KMS-11 (cell line): ENCODE measurements around the gene GTPBP1.
A peak's percentile ranks its signal among the peaks of the same experiment; 100 is the strongest.

ENCODE experiments used
- H2AFZ ChIP-seq: fragments of 200-600 bp; sonication (generic); 2 replicates; pipeline ENCODE4 v1.6.1; 2016; ENCODE audit warnings: antibody characterized with exemption, mixed run types, low read depth
- H3K27ac ChIP-seq: fragments of 200-600 bp; sonication (generic); 2 replicates; pipeline ENCODE4 v1.6.1; 2016; ENCODE audit warnings: mild to moderate bottlenecking, mixed run types
- H3K27me3 ChIP-seq: fragments of 200-600 bp; sonication (generic); 2 replicates; pipeline ENCODE4 v1.6.1; 2017; ENCODE audit warnings: mild to moderate bottlenecking, low read depth, mixed run types, moderate library complexity; ENCODE audit not compliant: insufficient read depth
- H3K36me3 ChIP-seq: fragments of 200-600 bp; sonication (generic); 2 replicates; pipeline ENCODE4 v1.6.1; 2017; ENCODE audit warnings: mild to moderate bottlenecking, mixed run types; ENCODE audit not compliant: insufficient read depth
- H3K4me1 ChIP-seq: fragments of 200-600 bp; sonication (generic); 2 replicates; pipeline ENCODE4 v1.6.1; 2016; ENCODE audit warnings: mild to moderate bottlenecking, low read depth, mixed run types; ENCODE audit not compliant: poor library complexity, severe bottlenecking
- H3K4me2 ChIP-seq: fragments of 200-600 bp; sonication (generic); 2 replicates; pipeline ENCODE4 v1.7.0; 2016; ENCODE audit warnings: mild to moderate bottlenecking, mixed run types
- H3K4me3 ChIP-seq: fragments of 200-600 bp; sonication (generic); IDR thresholded peaks from 2 replicates; pipeline ENCODE4 v1.6.1; 2017; ENCODE audit warnings: low read depth, low read length, mixed read lengths; ENCODE audit not compliant: insufficient read depth
- H3K79me2 ChIP-seq: fragments of 200-600 bp; sonication (generic); 2 replicates; pipeline ENCODE4 v1.6.1; 2016; ENCODE audit warnings: low read depth, mixed run types; ENCODE audit not compliant: insufficient read depth
- H3K9ac ChIP-seq: fragments of 200-600 bp; sonication (generic); 2 replicates; pipeline ENCODE4 v1.6.1; 2016; ENCODE audit warnings: mild to moderate bottlenecking, mixed run types
- H4K20me1 ChIP-seq: fragments of 200-600 bp; sonication (generic); 2 replicates; pipeline ENCODE4 v1.6.1; 2016; ENCODE audit warnings: mild to moderate bottlenecking, mixed run types; ENCODE audit not compliant: insufficient read depth
- TF ChIP-seq, protein P1 (sequence below): fragments of 200-600 bp; sonication (generic); conservative IDR thresholded peaks from 2 replicates; pipeline ENCODE4 v1.6.1; 2017; ENCODE audit warnings: low read depth, mild to moderate bottlenecking, antibody characterized with exemption, low read length, moderate library complexity, mixed read lengths

GTPBP1 gene

GRCh38 chr22:38732251-38732815, 26.6 kb downstream of the GTPBP1 start:
- Histone ChIP-seq H3K4me1 (no peaks in the 10 kb centered on the region), H3K79me2 (no peaks in the 10 kb centered on the region), H4K20me1 (no peaks in the 10 kb centered on the region), H3K4me3 (no peak overlapping the region), H3K27me3 (no peaks in the 10 kb centered on the region), H3K9ac (no peak overlapping the region), H3K27ac (no peak overlapping the region), H3K4me2 (no peak overlapping the region), H3K36me3 (peaks cover 3% of the 10 kb centered on the region; the same call in 1 of the 2 replicates), H2AFZ (no peak overlapping the region)
- TF ChIP-seq, protein P1, sequence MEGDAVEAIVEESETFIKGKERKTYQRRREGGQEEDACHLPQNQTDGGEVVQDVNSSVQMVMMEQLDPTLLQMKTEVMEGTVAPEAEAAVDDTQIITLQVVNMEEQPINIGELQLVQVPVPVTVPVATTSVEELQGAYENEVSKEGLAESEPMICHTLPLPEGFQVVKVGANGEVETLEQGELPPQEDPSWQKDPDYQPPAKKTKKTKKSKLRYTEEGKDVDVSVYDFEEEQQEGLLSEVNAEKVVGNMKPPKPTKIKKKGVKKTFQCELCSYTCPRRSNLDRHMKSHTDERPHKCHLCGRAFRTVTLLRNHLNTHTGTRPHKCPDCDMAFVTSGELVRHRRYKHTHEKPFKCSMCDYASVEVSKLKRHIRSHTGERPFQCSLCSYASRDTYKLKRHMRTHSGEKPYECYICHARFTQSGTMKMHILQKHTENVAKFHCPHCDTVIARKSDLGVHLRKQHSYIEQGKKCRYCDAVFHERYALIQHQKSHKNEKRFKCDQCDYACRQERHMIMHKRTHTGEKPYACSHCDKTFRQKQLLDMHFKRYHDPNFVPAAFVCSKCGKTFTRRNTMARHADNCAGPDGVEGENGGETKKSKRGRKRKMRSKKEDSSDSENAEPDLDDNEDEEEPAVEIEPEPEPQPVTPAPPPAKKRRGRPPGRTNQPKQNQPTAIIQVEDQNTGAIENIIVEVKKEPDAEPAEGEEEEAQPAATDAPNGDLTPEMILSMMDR: no peak

DNA sequence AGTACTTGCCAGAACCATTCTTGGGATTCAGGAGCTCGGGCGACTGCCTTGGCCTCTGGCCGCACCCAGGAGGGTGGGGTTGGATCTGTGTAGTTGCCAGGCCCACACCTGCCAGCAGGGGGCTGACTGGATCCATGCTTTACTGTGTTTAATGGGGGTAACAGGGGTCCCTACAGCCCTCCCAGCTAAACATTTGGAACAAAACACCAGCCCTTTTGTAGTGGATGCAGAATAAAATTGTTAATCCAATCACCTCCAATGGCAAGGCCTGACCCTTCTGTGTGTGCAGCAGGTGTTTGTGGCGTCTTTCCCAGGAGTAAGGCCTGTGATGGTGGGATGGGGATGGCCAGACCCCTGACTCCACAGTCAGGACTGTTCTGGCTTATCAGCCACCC, 27.6 kb downstream of the GTPBP1 start:
- Histone ChIP-seq H3K36me3 (peaks cover under 1% of the 10 kb centered on the region; the same call in 1 of the 2 replicates), H4K20me1 (no peaks in the 10 kb centered on the region), H3K9ac (no peak overlapping the region)

DNA sequence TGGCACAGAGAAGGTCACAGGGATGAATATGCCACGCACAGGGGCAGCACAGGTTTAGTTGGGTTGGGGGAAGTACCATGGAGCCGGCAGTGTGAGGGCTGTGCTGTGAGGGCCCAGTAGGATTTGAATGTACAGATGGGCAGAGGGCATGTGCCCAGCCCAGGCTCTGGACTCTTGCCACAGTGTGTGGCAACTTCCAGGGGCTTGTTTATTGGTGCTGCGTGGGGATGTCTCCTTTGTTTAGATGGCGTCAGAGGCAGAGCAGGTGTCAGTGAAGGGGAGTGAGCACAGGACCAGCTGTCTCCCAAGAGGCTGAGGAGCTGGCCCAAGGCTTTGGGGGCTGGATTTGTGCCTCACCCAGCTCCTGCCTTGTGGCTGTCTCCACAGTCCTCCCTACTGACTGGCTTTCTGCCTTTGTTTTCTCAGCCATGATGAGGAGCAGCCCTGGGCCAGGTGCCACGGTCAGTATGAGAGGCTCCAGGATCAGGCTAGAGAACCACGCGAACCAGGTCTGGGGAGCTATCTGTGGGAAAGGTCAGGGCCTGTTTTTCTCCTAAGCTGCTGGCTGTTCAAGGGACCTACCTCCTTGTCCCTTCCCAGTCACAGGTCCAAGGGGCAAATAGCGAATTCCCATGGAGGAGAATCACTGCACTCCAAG, 28.1 kb downstream of the GTPBP1 start:
- TF ChIP-seq, protein P1: no peak; the same call in 1 of the 2 replicates
- no peaks in the 10 kb centered on the region for H3K79me2 ChIP-seq
- H3K4me3 ChIP-seq: no peak overlapping the region
- H3K9ac ChIP-seq: no peak overlapping the region
- H3K27ac ChIP-seq: no peak overlapping the region
- no peaks in the 10 kb centered on the region for H3K27me3 ChIP-seq
- H3K4me1 ChIP-seq: no peaks in the 10 kb centered on the region
- no peaks in the 10 kb centered on the region for H4K20me1 ChIP-seq
- H3K36me3 ChIP-seq: no peaks in the 10 kb centered on the region
- no peak overlapping the region for H2AFZ ChIP-seq
- no peak overlapping the region for H3K4me2 ChIP-seq

More for the DNA sequence above, 27.6 kb downstream of the GTPBP1 start:
- Histone ChIP-seq H3K27ac (no peak overlapping the region), H3K4me1 (no peaks in the 10 kb centered on the region), H3K4me3 (no peak overlapping the region), H3K27me3 (no peaks in the 10 kb centered on the region), H3K79me2 (no peaks in the 10 kb centered on the region), H2AFZ (no peak overlapping the region), H3K4me2 (no peak overlapping the region)
- TF ChIP-seq, protein P1: peak; percentile 83

DNA sequence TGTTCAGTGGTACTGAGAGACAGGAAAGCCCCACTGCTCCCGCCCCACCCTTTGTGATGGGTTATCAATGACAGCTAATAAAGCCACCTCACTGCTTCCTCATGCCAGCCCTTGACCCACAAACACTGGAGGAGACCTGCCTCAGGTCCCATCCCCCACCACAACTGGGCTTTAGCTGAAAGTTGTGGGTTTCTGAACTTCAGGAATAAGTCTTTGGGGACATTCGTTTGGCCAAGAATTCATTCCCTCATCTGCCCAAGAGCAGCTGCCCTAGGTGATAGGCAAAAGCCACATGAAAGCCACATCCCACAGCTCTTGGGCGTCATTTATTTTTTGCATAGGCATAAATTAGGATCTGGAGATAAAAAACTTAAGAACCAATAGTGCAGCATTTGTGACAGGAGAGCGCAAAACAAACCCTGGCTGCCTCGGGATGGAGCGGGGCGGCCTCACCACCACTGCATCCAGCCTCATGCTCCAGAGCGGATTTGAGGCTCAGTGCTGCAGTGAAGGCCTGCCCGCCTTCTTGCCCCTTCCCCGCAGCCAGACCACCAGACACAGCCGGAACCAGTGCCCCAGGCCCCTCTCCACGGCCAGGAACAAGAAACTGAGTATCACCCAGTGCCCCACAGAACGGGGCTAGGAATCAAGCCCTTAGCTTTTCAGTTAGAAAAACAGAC, 28.8 kb downstream of the GTPBP1 start:
- H3K27me3 ChIP-seq: no peaks in the 10 kb centered on the region
- no peaks in the 10 kb centered on the region for H3K36me3 ChIP-seq
- no peak overlapping the region for H3K4me3 ChIP-seq
- H3K79me2 ChIP-seq: no peaks in the 10 kb centered on the region
- no peak overlapping the region for H3K27ac ChIP-seq
- no peak overlapping the region for H2AFZ ChIP-seq
- H3K9ac ChIP-seq: no peak overlapping the region
- H3K4me2 ChIP-seq: no peak overlapping the region
- H3K4me1 ChIP-seq: no peaks in the 10 kb centered on the region
- no peaks in the 10 kb centered on the region for H4K20me1 ChIP-seq
- TF ChIP-seq, protein P1: no peak
